Gastrocnemius medialis (tissue), 4 donors: Measurements from ENCODE around the gene GSTM1.

Source experiments
- POLR2A ChIP-seq, 2 donors: fragments of 450-650 bp; IDR thresholded peaks; one replicate each; pipeline ENCODE4 v1.6.1; 2017; ENCODE audit warnings: antibody characterized with exemption in 2 of 2, mild to moderate bottlenecking in 2 of 2, moderate library complexity in 2 of 2
- TF ChIP-seq, protein P1 (sequence below), 5 experiments: fragments of 450-650 bp in 3 of 5; fragments of 200-600 bp in 2 of 5; sonication (generic) in 2 of 5; IDR thresholded peaks in 4 of 5; conservative IDR thresholded peaks in 1 of 5; 1 replicate in 4 of 5; 2 replicates in 1 of 5; pipeline ENCODE4 v1.5.1; 2016 to 2019; ENCODE audit warnings: antibody characterized with exemption in 5 of 5, mild to moderate bottlenecking in 3 of 5, moderate library complexity in 3 of 5

DNA sequence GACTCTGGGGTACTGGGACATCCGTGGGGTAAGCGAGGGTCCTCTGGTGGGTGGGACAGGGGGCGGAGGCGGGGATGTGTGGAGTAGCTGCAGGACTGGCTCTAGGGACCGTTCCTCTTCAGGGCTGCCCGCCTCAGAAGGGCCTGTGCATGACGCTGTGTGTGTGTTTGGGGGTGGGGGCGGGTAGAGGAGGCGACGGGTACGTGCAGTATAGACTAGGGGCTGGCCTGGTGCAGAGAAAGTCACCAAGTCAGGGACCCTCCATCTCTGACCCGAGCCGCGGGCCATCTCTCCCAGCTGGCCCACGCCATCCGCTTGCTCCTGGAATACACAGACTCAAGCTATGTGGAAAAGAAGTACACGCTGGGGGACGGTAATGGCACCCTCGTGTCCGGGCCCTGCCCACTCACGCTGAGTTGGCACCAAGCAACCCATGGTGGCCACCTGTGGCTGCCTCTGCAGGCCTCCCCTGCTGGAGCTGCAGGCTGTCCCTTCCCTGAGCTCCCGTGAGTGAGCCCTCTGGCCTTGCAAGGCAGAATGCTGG, 24.8 kb downstream of the GSTM1 start:
- TF ChIP-seq, protein P1, sequence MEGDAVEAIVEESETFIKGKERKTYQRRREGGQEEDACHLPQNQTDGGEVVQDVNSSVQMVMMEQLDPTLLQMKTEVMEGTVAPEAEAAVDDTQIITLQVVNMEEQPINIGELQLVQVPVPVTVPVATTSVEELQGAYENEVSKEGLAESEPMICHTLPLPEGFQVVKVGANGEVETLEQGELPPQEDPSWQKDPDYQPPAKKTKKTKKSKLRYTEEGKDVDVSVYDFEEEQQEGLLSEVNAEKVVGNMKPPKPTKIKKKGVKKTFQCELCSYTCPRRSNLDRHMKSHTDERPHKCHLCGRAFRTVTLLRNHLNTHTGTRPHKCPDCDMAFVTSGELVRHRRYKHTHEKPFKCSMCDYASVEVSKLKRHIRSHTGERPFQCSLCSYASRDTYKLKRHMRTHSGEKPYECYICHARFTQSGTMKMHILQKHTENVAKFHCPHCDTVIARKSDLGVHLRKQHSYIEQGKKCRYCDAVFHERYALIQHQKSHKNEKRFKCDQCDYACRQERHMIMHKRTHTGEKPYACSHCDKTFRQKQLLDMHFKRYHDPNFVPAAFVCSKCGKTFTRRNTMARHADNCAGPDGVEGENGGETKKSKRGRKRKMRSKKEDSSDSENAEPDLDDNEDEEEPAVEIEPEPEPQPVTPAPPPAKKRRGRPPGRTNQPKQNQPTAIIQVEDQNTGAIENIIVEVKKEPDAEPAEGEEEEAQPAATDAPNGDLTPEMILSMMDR (IDR thresholded peaks at IDR 0.05 in 4 of 5, conservative IDR thresholded peaks at IDR 0.05 in 1 of 5) = no peak
- TF ChIP-seq POLR2A (IDR thresholded peaks at IDR 0.05) = no peak
